ENCODE measurements around the gene TACC2.
"Not testable (repeated sequence)": the region's sequence is repeated elsewhere in the genome, so short reads cannot be mapped to it uniquely, and the experiment has no call there.

The TACC2 gene

DNA sequence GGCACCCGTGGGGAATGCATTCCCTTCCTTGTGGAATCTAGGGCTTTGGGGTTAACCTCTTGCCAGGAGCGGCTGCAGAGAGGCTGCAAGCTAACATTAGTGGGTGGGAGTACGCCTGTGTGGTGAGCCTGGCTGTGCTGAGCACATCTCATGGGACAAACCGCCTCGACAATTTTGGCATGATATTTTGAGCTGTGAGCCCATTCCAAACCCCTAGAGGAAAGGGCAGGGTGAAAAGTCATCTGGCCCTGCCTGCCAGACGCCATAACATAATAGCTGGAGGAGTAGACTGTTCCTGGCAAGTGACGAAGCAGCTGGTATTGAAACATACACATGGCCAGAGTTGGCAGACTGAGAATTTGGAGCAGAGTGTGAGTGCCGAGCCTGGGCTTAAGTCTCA lies 110.0 kb downstream of the TACC2 start:
- no peak for DNase-seq

DNA sequence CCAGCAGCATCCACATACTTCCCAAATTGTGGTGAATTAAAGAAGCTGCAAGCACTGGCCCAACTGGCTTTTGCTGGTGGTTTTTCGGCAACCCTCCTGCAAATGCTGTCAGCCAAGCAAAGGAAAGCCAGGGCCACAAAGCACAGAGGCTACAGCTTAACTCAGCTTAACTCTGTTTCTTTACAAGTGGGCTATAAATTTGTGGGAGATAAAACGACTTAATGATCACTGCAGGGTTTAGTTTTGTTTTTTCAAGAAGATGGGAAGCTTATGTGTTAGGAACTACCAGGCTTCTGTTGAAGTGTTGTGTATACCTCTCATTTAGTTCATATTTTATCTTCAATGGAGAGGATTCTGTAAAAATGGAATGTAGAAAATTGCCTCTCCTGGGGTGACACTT lies 110.6 kb downstream of the TACC2 start:
- no peak for DNase-seq

DNA sequence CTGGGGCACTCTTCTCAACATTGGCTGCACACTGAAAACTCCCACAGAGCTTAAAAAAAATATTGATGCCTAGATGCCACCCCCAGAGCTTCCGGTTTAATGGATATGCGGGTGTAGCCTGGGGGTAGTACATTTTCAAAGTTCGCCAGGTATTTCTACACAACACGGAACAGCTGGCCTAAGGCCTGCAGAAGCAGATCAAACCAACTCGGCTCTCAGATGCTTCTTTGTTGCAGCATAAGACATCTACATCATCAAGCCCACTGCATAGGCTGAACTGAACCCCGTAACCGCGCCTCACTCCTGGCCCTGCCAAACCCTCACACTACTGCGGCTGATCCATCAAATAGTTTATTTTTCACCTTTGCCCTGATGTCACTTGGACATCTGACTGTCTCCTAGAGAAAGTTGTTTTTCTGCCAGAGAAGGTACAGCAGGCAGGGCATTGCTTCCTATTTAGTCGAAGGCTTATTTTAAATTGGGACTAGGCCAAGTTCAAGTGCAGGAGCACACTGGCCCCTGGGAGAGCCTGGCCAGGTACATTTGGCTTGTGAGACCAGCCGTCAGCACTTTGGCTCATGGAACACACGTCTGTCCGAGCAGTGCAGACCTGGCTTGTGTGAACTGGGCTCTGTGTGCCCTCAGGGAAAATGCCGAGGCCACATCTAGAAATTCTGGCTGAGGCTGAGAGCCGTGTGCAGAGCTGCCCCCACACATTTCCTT lies 113.3 kb downstream of the TACC2 start:
- no peak for DNase-seq

DNA sequence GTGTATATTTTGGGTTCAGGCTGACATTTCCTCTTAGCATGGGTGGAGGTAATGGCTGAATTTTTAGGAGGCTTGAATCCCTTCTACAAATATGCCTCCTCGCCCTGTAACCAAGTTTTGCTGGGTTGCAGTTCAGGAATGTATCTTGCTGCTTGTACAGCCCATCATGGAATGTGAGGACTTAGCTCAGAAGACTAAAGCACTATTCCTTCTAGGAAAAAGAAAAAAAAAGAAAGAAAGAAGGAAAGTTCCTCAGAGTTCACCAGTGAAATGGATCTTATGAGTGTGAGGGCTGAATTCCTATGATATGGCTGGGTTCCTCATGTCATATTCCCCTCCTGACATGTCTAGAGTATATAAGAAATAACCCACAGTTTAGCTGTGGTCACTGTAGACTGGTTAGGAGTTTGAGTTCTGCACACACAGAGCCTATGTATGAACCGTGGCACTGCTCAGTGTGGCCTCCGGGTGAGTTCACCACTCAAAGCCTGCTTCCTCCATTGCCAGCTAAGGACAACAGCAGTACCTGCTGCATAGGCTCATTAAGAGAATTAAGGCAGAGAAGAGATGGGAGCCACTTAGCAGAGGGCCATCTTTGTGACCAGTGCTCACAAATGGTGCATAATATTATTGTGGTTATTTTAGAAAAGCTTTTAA lies 114.0 kb downstream of the TACC2 start:
- DNase-seq, result no peak

DNA sequence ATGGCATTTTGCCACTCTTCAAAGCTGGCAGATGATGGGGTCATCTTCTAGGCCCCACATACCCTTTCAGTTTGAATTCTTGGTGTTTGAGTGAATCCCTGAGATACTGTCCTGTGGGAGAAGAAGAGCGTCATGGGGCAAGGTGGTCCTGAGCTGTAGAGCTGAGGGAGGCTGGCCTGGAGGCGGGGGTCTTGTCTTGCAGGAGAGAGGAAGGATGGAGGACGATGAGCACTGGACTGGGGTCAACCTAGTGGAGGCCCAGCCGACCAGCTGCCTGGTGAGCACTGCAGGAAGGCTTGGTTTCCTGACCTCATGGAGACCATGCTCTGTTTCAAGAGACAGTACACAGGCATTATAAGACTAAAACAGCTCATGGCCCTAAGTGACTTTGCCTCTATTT lies 114.6 kb downstream of the TACC2 start:
- DNase-seq, result no peak

DNA sequence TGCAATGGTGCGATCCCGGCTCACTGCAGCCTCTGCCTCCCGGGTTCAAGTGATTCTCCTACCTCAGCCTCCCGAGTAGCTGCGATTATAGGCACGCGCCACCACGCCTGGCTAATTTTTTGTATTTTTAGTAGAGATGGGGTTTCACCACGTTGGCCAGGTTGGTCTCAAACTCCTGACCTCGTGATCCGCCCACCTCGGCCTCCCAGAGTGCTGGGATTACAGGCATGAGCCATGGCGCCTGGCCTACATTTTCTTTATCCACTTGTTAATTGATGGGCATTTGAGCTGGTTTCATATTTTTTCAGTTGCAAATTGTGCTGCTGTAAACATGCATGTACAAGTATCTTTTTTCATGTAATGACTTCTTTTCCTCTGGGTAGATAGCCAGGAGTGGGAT lies 119.8 kb downstream of the TACC2 start:
- not testable (repeated sequence) for DNase-seq

DNA sequence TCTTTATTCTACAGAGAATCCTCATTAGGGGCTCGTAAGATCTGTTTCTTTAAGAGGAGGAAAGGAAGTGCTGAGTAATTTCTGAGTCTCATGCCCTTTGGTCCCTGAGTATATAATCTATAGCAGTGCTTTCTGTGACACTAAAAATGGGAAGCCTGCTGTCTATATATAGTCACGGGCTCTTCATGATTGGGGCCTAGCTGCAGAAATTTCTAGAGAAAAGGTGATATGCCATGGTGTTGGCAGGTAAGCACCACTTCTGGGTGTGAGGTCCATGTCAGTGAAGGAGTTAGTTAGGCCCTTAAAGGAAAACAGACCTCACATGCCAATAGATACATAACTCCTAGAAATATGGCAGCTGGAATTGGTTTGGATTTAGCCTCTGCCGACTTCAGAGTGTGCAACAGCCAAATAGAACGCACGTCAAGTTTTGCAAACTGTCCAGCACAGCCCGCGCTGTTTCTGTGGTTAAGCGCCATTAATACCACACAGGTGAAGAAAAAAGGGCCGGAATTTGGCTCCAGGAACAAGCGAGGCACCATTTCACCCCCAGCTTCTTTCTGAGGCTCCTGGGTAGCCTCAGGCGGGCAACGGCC lies 123.2 kb downstream of the TACC2 start:
- no peak for DNase-seq

DNA sequence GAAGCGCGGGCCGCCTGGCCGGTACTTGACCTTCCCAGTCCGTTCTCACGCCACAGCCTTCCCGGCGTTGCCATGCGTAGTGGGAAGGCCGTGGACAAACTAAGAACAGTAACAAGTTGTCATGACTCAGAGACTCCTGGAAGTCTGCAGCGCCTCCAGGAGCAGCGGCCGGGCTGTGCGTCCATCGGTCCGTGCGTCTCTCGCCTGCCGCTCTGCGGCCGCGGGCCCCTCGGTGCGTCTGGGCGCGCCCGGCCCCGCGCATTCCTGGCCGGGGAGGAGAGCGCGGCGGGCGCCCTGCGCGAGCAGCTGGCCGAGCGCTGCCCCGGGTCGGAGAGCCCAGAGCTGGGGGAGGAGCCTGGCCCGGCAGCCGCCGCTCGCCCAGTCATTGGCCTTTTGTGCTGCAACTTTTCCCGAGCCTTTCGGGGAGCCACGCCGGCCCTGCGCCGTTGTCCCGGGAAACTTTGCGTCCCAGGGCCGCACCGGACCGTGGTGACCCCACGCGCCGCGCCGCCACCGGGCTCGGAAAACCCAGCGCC lies 123.7 kb downstream of the TACC2 start:
- DNase-seq, result no peak

DNA sequence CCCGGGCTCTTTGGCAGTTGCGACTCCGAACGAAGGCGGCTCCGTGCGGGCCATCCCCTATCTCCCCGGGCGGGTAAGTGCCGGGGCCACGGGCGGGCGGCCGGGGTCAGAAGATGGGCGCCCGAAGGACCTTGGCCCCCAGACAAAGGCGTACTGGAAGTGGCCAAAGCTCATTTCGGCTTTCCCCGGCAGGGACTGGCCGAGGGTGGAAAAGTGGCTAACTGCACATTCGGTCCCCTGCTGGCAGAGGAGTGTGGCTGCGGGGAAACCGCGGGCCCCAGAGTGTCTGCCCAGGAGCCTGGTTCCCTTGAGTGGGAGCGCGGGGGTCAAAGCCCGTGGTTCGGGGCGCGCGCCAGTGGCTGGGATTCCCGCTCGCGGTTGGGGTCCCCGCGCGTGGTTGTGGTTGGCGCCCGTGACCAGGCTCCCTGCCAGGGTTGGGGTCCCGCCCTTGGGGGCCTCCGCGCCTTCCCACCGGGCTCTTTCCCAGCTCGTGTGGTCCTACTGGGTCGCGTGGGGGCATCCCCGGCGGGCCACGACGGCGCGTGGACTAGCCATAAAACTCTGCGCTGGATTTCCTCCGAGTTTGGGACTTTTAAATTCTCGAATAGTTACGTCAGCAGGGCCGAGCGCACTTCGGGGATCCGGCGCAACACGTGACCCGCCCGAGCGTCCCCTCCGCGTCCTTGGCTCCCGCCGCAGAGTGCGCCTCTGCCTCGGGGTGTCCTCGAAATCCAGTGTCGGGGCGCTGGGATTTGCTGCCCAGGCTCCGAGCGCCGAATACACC lies 124.4 kb downstream of the TACC2 start:
- peak; percentile 27 for DNase-seq

DNA sequence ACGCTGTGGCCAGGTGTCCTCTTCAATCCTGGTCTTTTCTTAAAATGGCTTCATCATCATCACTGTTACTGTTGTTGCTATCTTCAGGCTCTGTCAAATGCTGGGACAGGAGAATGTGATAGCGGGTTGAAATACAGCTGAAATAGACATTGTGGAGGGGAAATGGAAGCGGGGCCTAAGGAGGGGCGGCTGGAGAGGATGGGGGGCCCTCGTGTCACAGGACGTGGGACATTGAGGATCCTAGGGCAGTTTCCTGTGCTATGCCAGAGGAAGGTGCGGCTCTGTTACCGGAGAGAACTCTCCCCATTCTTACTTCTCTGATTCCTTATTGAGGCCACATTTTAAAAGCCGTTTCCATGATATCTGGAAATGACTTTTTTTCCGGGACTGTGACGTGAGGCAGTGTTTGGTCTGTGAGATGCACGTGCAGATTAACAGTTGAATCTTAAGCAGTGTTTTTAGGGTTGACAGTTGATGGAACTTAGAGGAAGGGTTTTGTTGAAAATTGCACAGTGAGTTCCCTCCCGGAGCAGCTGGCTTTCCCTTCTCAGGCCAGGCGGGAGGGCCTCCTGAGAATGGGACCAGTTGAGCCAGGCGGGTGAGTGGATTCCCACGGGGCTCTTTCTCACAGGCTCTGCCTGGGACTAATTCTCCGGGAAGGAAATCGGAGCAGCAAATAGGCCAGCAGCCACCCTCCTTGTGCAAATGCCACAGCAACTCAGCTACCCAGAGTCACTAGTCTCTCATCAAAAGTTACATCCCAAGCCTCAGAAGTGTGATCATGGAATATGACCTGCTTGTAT lies 125.2 kb downstream of the TACC2 start:
- DNase-seq, result no peak

DNA sequence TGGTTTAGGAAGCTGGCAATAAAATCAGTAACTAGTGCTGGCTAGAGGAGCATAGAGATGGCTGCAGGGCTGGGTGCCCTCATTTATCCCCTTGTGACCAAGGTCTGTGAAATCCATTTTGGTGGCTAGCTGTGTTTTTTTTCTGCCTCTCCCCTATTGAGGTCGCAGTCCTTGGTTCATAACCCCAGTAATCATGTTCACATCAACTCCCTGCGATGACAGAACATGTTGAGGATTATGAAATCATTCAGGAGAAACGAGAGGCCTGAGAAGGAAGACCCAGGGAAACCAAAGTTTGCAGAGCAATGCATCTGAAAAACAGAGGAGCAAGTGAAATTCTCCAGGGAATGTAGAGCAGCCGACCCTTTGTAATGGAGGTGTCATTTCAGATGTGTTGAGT lies 126.9 kb downstream of the TACC2 start:
- no peak for DNase-seq

DNA sequence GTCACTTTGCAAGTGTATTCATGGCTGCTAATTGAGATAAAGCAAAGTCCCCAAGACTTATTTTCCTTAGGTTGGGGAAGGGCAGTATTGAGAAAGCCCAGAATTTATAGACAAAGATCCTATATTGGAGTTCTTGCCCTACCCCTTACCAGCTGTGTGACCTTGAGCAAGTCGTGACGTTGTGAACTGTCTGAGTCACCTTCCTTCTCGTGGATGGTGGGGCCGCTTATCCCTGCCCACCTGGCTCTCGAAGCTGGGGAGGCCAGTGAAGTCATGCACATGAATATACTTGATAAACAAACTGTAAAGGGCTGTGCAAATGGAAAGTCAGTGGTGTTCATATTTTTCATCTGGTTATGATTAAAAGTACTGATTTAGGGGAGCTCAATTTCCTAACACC lies 127.4 kb downstream of the TACC2 start:
- DNase-seq, result no peak

DNA sequence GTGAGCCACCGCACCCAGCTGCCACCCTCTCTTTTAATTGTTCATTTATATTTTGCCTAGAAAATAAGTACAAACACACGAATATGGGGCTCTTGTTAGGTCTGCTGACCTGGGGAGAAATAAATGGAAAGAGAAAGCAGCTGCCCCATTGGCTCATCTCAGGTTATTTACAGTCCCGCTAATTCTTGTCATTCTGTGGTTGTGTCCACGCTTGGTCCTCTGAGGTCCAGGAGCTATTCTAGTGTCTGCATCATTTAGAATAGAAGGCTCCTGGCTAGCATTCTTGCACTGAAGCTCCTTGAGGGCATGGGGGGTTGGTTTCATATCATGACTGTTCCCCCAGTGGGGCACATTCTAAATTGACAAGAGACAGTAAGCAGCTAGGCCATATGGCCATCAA lies 128.5 kb downstream of the TACC2 start:
- DNase-seq, result no peak

DNA sequence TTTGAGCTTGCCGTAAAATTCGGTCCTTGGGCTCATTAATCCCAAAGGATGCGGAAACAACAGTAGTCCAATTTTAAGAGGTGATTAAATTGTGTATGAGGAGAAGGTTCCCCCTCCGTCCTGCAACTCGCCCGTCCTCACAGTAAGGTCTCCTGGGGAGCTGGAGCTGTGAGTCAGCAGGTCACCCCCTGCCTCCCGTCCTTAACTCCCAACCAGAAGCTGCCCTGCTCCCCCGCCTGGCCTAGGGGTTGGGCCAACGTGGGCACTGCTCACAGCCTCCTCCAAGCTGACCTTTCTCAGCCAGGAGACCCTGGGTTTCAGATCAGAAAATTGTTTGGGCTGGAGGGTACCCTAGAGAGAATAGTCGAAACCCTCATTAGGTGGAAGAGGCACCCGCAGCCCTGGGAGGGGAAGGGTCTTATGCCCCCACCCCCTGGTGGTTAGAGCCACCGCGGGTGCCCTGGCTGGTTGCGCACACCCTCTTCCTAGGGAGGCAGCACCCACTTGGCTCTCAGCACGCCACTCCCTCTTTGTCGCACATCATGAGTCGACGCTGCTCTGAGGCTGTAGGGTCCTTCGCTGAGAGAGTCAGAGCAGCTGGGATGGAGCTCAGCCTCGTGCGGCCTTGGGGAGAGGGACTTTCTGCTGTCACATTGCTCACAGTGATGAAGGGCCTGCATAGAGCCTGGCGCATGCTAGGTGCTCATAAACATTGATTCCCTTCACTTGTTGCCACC lies 131.2 kb downstream of the TACC2 start:
- DNase-seq, result no peak

DNA sequence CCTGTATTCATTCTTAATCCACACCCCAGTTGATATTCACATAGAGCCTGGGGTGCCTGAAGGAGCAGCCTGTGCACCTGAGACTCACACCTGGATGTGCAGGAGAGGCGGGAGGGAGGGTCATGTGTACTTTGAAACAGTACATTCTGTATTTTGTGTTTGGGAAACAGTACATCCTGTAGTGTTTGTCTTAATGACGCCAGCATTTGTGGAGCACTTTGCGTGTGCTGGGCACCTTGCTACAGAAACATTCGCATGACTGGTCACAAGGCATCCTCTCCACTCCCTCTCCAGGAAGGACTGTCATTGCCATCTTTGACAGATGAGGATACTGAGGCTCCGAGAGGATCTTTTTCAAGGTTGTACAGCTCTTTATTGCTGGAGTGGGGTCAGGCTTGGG lies 132.1 kb downstream of the TACC2 start:
- DNase-seq, result no peak

DNA sequence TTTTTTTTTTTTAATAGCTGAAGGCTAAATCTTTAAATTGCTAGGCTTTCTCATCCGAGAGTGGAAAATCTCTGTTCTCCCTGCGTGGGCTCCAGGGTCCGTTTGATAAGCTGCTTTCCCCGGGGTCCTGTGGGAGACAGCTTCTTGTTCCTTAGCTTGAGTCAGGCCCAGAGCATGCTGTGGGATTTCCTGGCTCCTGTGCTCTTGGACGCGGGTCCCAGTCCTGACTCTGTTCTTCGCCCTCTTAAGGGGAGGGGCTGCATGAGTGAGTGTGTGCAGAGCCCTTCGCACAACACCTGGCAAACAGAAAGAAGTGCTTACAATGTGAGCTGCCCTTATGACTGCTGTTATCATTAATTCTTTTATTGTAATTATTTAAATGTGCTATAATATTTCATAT lies 133.5 kb downstream of the TACC2 start:
- no peak for DNase-seq

DNA sequence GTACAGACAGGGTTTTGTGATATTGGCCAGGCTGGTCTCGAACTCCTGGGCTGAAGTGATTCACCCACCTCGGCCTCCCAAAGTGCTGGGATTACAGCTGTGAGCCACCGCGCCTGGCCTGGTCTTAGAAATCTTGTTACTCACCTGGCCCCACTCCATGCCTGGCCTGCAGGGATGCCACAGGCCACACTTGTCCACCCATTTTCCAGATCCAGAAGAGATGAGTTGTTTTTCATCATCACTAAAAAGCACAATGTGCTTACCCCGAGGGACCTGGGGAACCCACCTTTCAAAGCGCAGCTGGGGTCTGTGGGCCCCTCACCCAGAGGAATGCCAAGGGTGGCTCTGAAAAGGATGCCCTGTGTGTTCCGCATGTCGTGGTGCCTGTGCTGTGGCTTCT lies 134.2 kb downstream of the TACC2 start:
- no peak for DNase-seq

DNA sequence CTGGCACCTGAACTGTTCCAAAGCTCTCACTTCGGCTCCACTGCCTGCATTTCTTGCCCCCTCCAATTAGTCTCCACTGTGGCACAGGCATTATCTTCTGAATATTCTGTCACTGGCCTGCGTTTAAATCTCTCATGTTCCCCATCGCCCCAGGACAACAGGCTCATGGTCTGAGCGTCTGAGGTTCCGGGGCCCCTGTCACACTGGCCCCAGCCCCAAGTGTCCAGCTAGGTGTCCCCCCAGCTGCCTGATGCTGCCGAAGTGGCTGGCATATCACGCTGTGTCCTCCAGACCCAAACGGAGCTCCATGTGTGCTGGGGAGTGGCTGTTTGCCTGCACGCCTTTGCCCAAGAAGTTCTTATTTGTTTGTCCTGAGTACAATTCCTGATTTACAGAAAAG lies 135.4 kb downstream of the TACC2 start:
- no peak for DNase-seq

DNA sequence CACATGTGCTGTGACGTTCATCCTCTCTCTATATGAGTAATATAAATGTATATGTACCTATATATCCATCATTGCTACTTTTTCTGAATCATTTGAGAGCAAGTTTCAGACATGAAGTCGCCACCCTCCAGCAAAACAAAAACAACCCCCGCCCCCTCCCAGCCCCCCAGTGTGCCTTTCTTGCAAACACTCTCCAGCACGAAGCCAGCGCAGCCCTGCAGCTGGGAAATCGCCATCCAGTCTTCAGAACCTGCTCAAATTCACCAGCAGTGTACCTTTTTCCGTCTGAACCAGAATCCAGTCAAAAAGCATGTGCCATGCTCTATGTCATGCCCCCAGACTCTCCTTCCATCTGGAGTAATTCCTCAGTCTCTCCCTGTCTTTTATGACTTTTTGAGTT lies 135.8 kb downstream of the TACC2 start:
- no peak for DNase-seq

DNA sequence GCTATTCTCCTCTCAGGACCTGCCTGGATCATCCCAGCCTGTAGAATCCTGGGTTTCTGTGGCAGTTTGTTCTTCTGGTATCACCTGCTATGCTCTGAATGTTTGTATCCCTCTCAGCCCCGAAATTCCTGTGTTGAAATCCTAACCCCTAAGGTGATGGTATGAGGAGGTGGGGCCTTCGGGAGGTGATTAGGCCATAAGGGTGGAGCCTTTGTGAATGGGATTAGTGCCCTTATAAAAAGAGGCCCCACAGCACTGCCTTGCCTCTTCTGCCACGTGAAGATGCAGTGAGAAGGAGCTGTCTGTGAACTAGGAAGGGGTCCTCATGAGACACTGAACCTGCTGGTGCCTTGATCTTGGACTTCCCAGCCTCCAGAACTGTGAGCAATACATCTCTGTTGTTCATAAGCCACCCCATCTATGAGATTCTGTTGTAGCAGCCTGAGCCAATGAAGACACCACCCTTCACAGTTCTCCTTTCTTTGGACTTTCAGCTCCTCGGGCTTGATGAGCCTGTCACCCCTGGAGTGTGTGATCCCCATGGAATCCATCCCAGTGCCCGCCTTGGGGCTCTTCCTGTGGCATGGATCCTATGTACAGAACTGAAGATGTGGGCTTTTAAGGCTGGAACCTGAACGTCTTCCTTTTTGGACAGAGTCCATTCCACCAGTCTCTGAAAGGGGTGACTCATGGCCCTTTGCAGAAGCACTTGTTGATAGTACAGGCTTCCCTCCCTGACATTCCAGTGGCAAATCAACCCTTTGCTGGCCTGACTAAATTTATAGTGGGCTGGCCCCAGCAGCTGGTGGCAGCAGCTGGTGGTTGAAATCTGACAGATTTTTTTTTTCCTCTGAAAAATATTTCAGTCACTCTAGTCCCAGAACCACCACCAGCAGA lies 138.0 kb downstream of the TACC2 start:
- no peak for DNase-seq

DNA sequence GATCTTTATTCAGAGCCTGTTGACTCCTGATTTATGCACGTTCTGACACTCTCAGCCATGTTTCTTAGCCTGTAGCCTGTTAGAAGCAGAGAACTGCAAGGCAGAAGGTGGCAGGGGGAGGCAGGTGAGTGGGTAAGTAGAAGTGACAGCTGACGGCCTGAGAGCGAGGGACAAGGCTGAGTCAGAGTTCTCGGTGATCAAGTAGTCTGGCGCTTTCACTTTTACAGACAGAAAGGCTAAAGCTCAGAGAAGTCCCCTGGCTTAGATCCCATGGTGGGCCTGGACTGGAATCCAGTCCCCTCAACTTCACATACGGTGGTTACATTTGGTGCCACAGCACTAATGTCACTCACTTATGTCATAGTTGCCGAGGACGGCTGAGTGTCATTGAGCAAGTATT lies 139.0 kb downstream of the TACC2 start:
- no peak for DNase-seq
